Measurements from ENCODE around the gene CARD9.

CARD9 gene

GRCh38 chr9:136367296-136368145 is 5.9 kb downstream of the CARD9 start:
- peaks cover 3% of the 10 kb centered on the region for H3K9me3 ChIP-seq (ENCODE audit: severe bottlenecking)
- peak overlapping the region; percentile 81 for H3K27ac ChIP-seq
- H3K4me3 ChIP-seq (ENCODE audit: low read depth, low read length) = no peak overlapping the region
- DNase-seq = no peak
- peaks cover 31% of the 10 kb centered on the region for H3K36me3 ChIP-seq
- TF ChIP-seq, protein P1, sequence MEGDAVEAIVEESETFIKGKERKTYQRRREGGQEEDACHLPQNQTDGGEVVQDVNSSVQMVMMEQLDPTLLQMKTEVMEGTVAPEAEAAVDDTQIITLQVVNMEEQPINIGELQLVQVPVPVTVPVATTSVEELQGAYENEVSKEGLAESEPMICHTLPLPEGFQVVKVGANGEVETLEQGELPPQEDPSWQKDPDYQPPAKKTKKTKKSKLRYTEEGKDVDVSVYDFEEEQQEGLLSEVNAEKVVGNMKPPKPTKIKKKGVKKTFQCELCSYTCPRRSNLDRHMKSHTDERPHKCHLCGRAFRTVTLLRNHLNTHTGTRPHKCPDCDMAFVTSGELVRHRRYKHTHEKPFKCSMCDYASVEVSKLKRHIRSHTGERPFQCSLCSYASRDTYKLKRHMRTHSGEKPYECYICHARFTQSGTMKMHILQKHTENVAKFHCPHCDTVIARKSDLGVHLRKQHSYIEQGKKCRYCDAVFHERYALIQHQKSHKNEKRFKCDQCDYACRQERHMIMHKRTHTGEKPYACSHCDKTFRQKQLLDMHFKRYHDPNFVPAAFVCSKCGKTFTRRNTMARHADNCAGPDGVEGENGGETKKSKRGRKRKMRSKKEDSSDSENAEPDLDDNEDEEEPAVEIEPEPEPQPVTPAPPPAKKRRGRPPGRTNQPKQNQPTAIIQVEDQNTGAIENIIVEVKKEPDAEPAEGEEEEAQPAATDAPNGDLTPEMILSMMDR (IDR thresholded peaks at IDR 0.05; ENCODE audit: low read depth, low read length) = no peak
- H3K27me3 ChIP-seq (ENCODE audit: insufficient read depth, low read depth, severe bottlenecking) = no peaks in the 10 kb centered on the region

DNA sequence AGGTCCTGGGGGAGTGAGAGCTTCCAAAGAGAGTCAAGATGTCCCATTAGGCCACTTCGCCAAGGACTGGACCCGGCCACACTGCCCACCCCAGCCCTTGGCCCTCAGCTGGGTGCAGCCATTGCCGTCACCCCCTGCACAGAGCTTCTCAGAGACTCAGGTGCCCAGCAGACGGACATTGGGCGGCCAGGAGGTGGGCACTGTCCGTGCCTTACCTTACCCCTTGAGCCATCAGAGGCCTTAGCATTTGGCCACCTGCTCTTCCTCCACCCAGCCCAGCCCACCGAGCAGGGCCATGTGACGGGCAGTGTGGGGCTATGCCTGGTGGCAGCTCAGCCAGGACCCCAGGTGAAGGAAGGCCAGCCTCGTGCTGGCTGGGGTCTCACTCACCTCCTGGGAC is 6.6 kb downstream of the CARD9 start:
- peaks cover 31% of the 10 kb centered on the region for H3K36me3 ChIP-seq
- peaks cover 3% of the 10 kb centered on the region for H3K9me3 ChIP-seq (ENCODE audit: severe bottlenecking)
- no peaks in the 10 kb centered on the region for H3K27me3 ChIP-seq (ENCODE audit: insufficient read depth, low read depth, severe bottlenecking)
- H3K4me3 ChIP-seq (ENCODE audit: low read depth, low read length) = no peak overlapping the region
- no peak for DNase-seq
- peak overlapping the region; percentile 81 for H3K27ac ChIP-seq
- TF ChIP-seq, protein P1 (IDR thresholded peaks at IDR 0.05; ENCODE audit: low read depth, low read length) = no peak

- Histone ChIP-seq H3K27me3 (ENCODE audit: insufficient read depth, low read depth, severe bottlenecking) (no peaks in the 10 kb centered on the region), H3K4me3 (ENCODE audit: low read depth, low read length) (no peak overlapping the region), H3K9me3 (ENCODE audit: severe bottlenecking) (peaks cover 3% of the 10 kb centered on the region), H3K36me3 (peaks cover 27% of the 10 kb centered on the region), H3K27ac (peak overlapping the region; percentile 81)
- no peak for DNase-seq
- TF ChIP-seq, protein P1 (IDR thresholded peaks at IDR 0.05; ENCODE audit: low read depth, low read length) = no peak
These were observed 7.7 kb downstream of the CARD9 start for GRCh38 chr9:136365775-136366222.

DNA sequence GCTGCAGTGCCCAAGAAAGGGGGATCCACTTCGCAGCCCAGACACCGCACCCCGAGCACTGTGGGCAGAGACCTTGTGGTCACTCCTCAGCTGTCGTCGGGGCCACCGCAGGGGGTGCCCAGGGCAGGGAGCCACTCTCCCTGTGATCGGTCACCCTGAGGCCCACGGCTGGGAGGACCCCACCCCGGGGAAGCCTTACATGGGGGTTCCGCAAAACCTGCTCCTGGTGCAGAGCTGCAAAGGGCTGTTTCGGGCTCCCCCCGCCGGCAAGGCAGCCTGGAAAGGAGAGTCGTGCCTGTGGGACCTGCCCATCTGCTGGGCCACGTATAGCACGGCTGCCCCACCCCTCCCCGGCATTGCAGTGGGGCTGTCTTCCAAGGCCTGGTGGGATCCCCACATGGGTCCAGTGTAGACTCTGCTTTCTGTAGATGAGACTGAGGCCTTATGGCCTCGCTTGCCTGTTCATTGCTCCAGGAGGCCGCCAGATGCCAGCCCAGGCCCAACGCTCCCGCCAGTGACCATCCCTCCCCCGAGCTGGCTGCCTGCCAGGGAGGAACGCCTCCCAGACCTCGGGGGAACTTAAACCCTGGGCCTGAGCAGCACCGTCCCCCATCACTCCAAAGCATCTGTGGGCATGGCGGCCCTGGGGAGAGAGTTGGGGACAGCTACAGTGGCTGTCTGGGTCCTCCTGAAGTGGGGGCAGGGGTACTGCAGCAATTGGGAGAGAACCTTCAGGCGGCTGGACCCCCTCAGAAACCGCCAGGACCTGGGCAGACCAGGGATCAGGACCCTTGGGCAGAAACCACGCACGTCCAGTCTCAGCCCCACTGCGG is 8.3 kb downstream of the CARD9 start:
- Histone ChIP-seq H3K27me3 (ENCODE audit: insufficient read depth, low read depth, severe bottlenecking) (no peaks in the 10 kb centered on the region), H3K9me3 (ENCODE audit: severe bottlenecking) (peaks cover 3% of the 10 kb centered on the region), H3K36me3 (peaks cover 21% of the 10 kb centered on the region), H3K4me3 (ENCODE audit: low read depth, low read length) (no peak overlapping the region), H3K27ac (peak overlapping the region; percentile 81)
- DNase-seq = peak; percentile 88
- TF ChIP-seq, protein P1 (IDR thresholded peaks at IDR 0.05; ENCODE audit: low read depth, low read length) = 0 out of 2 replicates have a peak, but pooled peaks have one; percentile 10

DNA sequence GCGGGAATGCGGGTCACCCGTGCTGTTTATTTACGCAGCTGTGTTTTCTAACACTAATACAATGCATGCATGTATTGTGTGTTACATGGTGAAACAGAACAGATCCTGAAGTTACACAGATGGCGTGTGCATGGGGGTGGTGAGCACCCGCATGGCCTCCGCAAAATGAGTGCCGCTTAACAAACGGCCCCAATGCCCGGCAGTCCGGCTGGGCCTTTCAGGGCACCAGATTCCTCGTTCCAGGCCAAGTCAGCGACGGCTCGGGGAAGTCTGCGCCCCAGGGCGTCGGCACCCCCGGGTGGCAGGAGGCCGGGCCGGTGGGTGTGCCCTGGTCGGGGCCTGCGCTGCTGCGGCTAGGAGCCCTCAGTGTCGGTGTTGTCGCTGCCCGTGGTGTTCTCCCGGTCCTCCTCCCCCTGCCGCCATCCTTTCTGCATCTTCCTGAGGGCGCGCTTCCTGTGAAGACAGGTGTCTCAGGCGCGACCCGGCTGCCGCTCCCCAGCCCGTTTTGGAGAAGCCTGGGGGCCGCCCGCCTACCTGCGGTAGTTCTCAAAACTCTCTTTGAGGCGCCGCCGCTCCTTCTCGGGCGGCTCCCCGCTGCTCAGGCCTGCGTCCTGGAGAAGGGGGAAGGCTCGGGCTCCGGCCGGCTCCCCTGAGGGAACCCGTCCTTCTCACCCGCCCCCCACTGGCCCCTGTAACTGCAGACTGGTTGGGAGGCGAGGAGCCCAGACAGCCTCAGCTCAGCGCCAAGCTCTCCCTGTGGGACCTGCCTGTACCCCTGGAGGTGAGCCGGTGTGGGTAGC is 9.3 kb downstream of the CARD9 start:
- Histone ChIP-seq H3K27me3 (ENCODE audit: insufficient read depth, low read depth, severe bottlenecking) (no peaks in the 10 kb centered on the region), H3K27ac (peak overlapping the region; percentile 81), H3K9me3 (ENCODE audit: severe bottlenecking) (peaks cover 3% of the 10 kb centered on the region), H3K36me3 (peaks cover 15% of the 10 kb centered on the region), H3K4me3 (ENCODE audit: low read depth, low read length) (no peak overlapping the region)
- no peak for DNase-seq
- TF ChIP-seq, protein P1 (IDR thresholded peaks at IDR 0.05; ENCODE audit: low read depth, low read length) = no peak
